Tibial nerve (tissue), 3 donors: Measurements from ENCODE around the gene OSBPL6.

Experiments
- POLR2A ChIP-seq, 2 donors: fragments of 450-650 bp; IDR thresholded peaks; one replicate each; pipeline ENCODE4 v1.6.1; 2017; ENCODE audit warnings: antibody characterized with exemption in 2 of 2, mild to moderate bottlenecking in 2 of 2, moderate library complexity in 2 of 2
- TF ChIP-seq, protein P1 (sequence below), 5 experiments: fragments of 200-600 bp in 3 of 5; fragments of 450-650 bp in 2 of 5; sonication (generic) in 3 of 5; IDR thresholded peaks; one replicate each; pipeline ENCODE4 v1.5.1; 2016 to 2019; ENCODE audit warnings: antibody characterized with exemption in 5 of 5, mild to moderate bottlenecking in 3 of 5, moderate library complexity in 2 of 5

DNA sequence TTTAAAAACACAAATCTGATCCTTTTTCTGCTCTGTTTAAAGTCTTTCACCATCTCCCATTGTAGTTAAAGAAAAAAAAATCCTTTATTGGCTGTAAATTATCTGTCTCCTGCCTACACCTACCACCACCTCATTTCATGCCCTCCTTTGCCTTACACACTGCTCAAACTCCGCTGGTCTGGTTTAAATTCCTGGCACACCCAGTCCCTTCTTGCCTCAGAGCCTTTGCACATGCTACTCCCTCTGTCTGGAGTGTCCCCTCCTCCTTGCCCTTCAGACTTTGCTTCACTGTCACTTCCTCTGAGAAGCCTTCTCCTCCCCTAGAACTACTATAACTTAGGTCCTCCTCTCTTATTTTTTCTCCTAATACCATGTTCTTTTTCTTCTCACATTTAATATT is 49.6 kb downstream of the OSBPL6 start:
- TF ChIP-seq POLR2A (IDR thresholded peaks at IDR 0.05) = no peak
- TF ChIP-seq, protein P1, sequence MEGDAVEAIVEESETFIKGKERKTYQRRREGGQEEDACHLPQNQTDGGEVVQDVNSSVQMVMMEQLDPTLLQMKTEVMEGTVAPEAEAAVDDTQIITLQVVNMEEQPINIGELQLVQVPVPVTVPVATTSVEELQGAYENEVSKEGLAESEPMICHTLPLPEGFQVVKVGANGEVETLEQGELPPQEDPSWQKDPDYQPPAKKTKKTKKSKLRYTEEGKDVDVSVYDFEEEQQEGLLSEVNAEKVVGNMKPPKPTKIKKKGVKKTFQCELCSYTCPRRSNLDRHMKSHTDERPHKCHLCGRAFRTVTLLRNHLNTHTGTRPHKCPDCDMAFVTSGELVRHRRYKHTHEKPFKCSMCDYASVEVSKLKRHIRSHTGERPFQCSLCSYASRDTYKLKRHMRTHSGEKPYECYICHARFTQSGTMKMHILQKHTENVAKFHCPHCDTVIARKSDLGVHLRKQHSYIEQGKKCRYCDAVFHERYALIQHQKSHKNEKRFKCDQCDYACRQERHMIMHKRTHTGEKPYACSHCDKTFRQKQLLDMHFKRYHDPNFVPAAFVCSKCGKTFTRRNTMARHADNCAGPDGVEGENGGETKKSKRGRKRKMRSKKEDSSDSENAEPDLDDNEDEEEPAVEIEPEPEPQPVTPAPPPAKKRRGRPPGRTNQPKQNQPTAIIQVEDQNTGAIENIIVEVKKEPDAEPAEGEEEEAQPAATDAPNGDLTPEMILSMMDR (IDR thresholded peaks at IDR 0.05) = no peak
